OCI-LY1 (cell line): ENCODE results near the gene LHFPL2.

ENCODE experiments used
- H2AFZ ChIP-seq: fragments of 200-600 bp; sonication (generic), shearing (Covaris generic); 2 replicates; pipeline ENCODE4 v1.6.0; 2014; ENCODE audit warnings: antibody characterized with exemption, mild to moderate bottlenecking, low read length
- H3F3A ChIP-seq: fragments of 200-600 bp; sonication (generic), shearing (Covaris generic); 2 replicates; pipeline ENCODE4 v1.6.0; 2014; ENCODE audit warnings: mild to moderate bottlenecking, antibody characterized with exemption, low read length, moderate library complexity; ENCODE audit not compliant: insufficient read depth
- H3K27ac ChIP-seq: fragments of 200-600 bp; sonication (generic); 2 replicates; pipeline ENCODE4 v1.5.1; 2014; ENCODE audit warnings: low read length, mixed run types, mild to moderate bottlenecking, low read depth; ENCODE audit not compliant: poor library complexity, severe bottlenecking
- H3K27me3 ChIP-seq: fragments of 200-600 bp; sonication (generic); 2 replicates; pipeline ENCODE4 v1.6.0; 2014; ENCODE audit warnings: antibody characterized with exemption, mild to moderate bottlenecking, low read length, moderate library complexity; ENCODE audit not compliant: insufficient read depth
- H3K36me3 ChIP-seq: fragments of 200-600 bp; sonication (generic); 2 replicates; pipeline ENCODE4 v1.6.1; 2014; ENCODE audit warnings: mild to moderate bottlenecking, antibody characterized with exemption, low read length, moderate library complexity, mixed read lengths; ENCODE audit not compliant: insufficient read depth
- H3K4me1 ChIP-seq: fragments of 200-600 bp; sonication (generic); 2 replicates; pipeline ENCODE4 v1.5.1; 2014; ENCODE audit warnings: mild to moderate bottlenecking, low read length, moderate library complexity; ENCODE audit not compliant: insufficient read depth, severe bottlenecking
- H3K4me2 ChIP-seq: fragments of 200-600 bp; sonication (generic), shearing (Covaris generic); 2 replicates; pipeline ENCODE4 v1.6.1; 2014; ENCODE audit warnings: low read length
- H3K4me3 ChIP-seq: fragments of 200-600 bp; sonication (generic); 2 replicates; pipeline ENCODE4 v1.5.1; 2014; ENCODE audit warnings: low read length, low read depth, mild to moderate bottlenecking, mixed read lengths; ENCODE audit not compliant: poor library complexity, severe bottlenecking
- H3K79me2 ChIP-seq: fragments of 200-600 bp; shearing (Covaris generic); 2 replicates; pipeline ENCODE4 v1.6.1; 2016; ENCODE audit warnings: mixed run types, low read length, mixed read lengths; ENCODE audit not compliant: insufficient read depth
- H3K9ac ChIP-seq: fragments of 200-600 bp; sonication (generic), shearing (Covaris generic); 2 replicates; pipeline ENCODE4 v1.6.1; 2014; ENCODE audit warnings: mild to moderate bottlenecking, low read length, mixed read lengths
- H3K9me2 ChIP-seq: fragments of 200-600 bp; sonication (generic), shearing (Covaris generic); 2 replicates; pipeline ENCODE4 v1.6.1; 2014; ENCODE audit warnings: low read depth, mild to moderate bottlenecking, low read length, mixed read lengths
- H3K9me3 ChIP-seq: fragments of 200-600 bp; shearing (Covaris generic); 2 replicates; pipeline ENCODE4 v1.6.1; 2014; ENCODE audit warnings: low read length, mixed read lengths
- H4K20me1 ChIP-seq: fragments of 200-600 bp; sonication (generic), shearing (Covaris generic); 2 replicates; pipeline ENCODE4 v1.6.0; 2016; ENCODE audit warnings: mild to moderate bottlenecking, low read length; ENCODE audit not compliant: insufficient read depth
- EZH2 ChIP-seq: fragments of 200-600 bp; sonication (generic), shearing (Covaris generic); IDR thresholded peaks from 2 replicates; pipeline ENCODE4 v1.8.0; 2017; ENCODE audit warnings: borderline replicate concordance, mixed run types, mild to moderate bottlenecking, antibody characterized with exemption, low read length, moderate library complexity, mixed read lengths
- TF ChIP-seq, protein P1 (sequence below): fragments of 200-600 bp; sonication (generic), shearing (Covaris generic); IDR thresholded peaks from 2 replicates; pipeline ENCODE4 v1.5.1; 2017; ENCODE audit warnings: mild to moderate bottlenecking, antibody characterized with exemption, low read length, moderate library complexity, mixed read lengths

LHFPL2 gene

GRCh38 chr5:78611126-78611605, 37.4 kb downstream of the LHFPL2 start:
- Histone ChIP-seq H3K4me1 (no peaks in the 10 kb centered on the region), H3F3A (no peaks in the 10 kb centered on the region), H3K4me2 (no peak overlapping the region), H3K9ac (no peak overlapping the region), H4K20me1 (no peaks in the 10 kb centered on the region), H3K27me3 (no peaks in the 10 kb centered on the region), H3K4me3 (no peak overlapping the region), H2AFZ (no peak overlapping the region), H3K79me2 (no peaks in the 10 kb centered on the region), H3K36me3 (peaks cover 34% of the 10 kb centered on the region), H3K9me2 (no peaks in the 10 kb centered on the region), H3K27ac (no peak overlapping the region), H3K9me3 (no peaks in the 10 kb centered on the region)
- no peak for TF ChIP-seq EZH2
- TF ChIP-seq, protein P1, sequence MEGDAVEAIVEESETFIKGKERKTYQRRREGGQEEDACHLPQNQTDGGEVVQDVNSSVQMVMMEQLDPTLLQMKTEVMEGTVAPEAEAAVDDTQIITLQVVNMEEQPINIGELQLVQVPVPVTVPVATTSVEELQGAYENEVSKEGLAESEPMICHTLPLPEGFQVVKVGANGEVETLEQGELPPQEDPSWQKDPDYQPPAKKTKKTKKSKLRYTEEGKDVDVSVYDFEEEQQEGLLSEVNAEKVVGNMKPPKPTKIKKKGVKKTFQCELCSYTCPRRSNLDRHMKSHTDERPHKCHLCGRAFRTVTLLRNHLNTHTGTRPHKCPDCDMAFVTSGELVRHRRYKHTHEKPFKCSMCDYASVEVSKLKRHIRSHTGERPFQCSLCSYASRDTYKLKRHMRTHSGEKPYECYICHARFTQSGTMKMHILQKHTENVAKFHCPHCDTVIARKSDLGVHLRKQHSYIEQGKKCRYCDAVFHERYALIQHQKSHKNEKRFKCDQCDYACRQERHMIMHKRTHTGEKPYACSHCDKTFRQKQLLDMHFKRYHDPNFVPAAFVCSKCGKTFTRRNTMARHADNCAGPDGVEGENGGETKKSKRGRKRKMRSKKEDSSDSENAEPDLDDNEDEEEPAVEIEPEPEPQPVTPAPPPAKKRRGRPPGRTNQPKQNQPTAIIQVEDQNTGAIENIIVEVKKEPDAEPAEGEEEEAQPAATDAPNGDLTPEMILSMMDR = no peak

DNA sequence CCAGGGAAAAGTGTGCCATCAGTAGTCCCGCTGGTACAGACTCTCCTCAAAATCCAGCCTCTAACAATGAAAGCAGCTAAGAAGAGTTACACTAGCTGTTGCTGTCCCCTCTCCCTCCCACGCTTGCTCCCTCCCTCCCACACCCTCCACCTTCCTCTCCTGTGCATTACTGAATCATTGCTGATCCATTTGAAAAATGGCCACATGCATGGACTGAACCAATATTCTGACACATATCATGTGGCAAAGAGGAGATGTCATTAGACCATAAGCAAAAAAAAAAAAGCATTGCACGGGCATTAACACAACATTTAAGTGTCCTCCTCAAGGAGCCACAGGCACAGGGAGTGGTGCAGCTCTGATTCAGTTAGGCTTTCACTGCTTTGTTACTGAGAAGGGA, 37.9 kb downstream of the LHFPL2 start:
- Histone ChIP-seq H3K9ac (no peak overlapping the region), H3K36me3 (peaks cover 34% of the 10 kb centered on the region), H3K4me1 (no peaks in the 10 kb centered on the region), H3K27ac (no peak overlapping the region), H3K4me3 (no peak overlapping the region), H3K9me3 (no peaks in the 10 kb centered on the region), H3F3A (no peaks in the 10 kb centered on the region), H2AFZ (no peak overlapping the region), H3K79me2 (no peaks in the 10 kb centered on the region), H4K20me1 (no peaks in the 10 kb centered on the region), H3K27me3 (no peaks in the 10 kb centered on the region), H3K4me2 (no peak overlapping the region), H3K9me2 (no peaks in the 10 kb centered on the region)
- TF ChIP-seq EZH2 = no peak
- TF ChIP-seq, protein P1 = no peak

DNA sequence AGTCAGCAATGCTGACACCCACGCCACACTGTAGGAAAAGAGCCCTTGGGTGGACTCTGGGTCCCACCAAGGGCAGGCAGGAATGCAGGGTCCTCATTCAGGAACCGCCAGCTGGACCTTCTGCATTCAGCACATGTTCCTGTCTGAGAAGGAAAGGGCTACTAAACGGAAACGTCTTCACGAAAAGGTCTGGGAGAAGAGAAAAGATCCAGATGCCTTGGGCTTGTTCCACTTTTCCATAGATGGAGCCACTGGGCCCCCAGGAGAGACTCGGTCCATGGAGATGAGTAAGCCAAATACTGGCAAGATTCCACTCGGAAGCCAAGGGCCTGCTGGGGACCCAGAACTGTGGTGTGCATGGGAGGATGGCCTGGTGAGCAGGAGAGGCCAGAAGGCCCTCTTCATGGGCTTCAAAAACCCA, 38.4 kb downstream of the LHFPL2 start:
- H3K36me3 ChIP-seq = peaks cover 34% of the 10 kb centered on the region
- no peaks in the 10 kb centered on the region for H3K4me1 ChIP-seq
- no peak overlapping the region for H2AFZ ChIP-seq
- H3K9ac ChIP-seq = no peak overlapping the region
- H3K27me3 ChIP-seq = no peaks in the 10 kb centered on the region
- H3K4me2 ChIP-seq = no peak overlapping the region
- H3K9me3 ChIP-seq = no peaks in the 10 kb centered on the region
- TF ChIP-seq, protein P1 = no peak
- TF ChIP-seq EZH2 = no peak
- no peaks in the 10 kb centered on the region for H3F3A ChIP-seq
- no peak overlapping the region for H3K27ac ChIP-seq
- H4K20me1 ChIP-seq = no peaks in the 10 kb centered on the region
- H3K9me2 ChIP-seq = no peaks in the 10 kb centered on the region
- no peaks in the 10 kb centered on the region for H3K79me2 ChIP-seq
- H3K4me3 ChIP-seq = no peak overlapping the region
